ENCODE data around the gene CA4. TPM values are rescaled to one million over a fixed set of nuclear protein-coding genes. Genes with fewer than 3 reads are reported as not detected.
"Not testable (repeated sequence)": the region's sequence is repeated elsewhere in the genome, so short reads cannot be mapped to it uniquely, and the experiment has no call there.

Gene CA4
- not detected in 3 replicates for total RNA-seq

GRCh38 chr17:60149691-60150582 lies at the start of gene CA4:
CA4 (plus strand) TSS chr17:60149973; CDS start chr17:60150035, 62 bp downstream.
- TF ChIP-seq CTCF (IDR thresholded peaks at IDR 0.05; ENCODE audit: unreplicated experiment): no peak
- Mint-ChIP-seq H3K36me3 (no peaks in the 10 kb centered on the region), H3K9me3 (no peaks in the 10 kb centered on the region), H3K4me1 (peaks cover 12% of the 10 kb centered on the region), H3K27ac (no peak within 1 kb of the TSS), H3K27me3 (ENCODE audit: low read depth) (peaks cover 96% of the 10 kb centered on the region), H3K4me3 (peak within 1 kb of the TSS; percentile 61)
- no peak for DNase-seq (ENCODE audit: low spot score in 2 of 2, unreplicated experiment in 2 of 2)

GRCh38 chr17:60100577-60100976 lies 49.2 kb upstream of the CA4 start:
- not testable (repeated sequence) for H3K4me3 Mint-ChIP-seq; H3K27me3 Mint-ChIP-seq (ENCODE audit: low read depth); H3K27ac Mint-ChIP-seq; DNase-seq (ENCODE audit: low spot score in 2 of 2, unreplicated experiment in 2 of 2); H3K9me3 Mint-ChIP-seq; H3K36me3 Mint-ChIP-seq
- H3K4me1 Mint-ChIP-seq: peaks cover 17% of the 10 kb centered on the region

- DNase-seq (ENCODE audit: low spot score in 2 of 2, unreplicated experiment in 2 of 2); H3K27me3 Mint-ChIP-seq (ENCODE audit: low read depth); H3K9me3 Mint-ChIP-seq; H3K36me3 Mint-ChIP-seq; H3K27ac Mint-ChIP-seq; H3K4me3 Mint-ChIP-seq: not testable (repeated sequence)
- H3K4me1 Mint-ChIP-seq: peaks cover 17% of the 10 kb centered on the region
Measured at GRCh38 chr17:60102015-60102631, 47.6 kb upstream of the CA4 start.

GRCh38 chr17:60102632-60103096 lies 47.1 kb upstream of the CA4 start:
- Mint-ChIP-seq H3K27me3 (ENCODE audit: low read depth) (peaks cover 5% of the 10 kb centered on the region), H3K9me3 (no peaks in the 10 kb centered on the region), H3K27ac (no peak overlapping the region), H3K4me1 (peaks cover 17% of the 10 kb centered on the region), H3K4me3 (no peak overlapping the region), H3K36me3 (no peaks in the 10 kb centered on the region)
- no peak for TF ChIP-seq CTCF (IDR thresholded peaks at IDR 0.05; ENCODE audit: unreplicated experiment)
- no peak for DNase-seq (ENCODE audit: low spot score in 2 of 2, unreplicated experiment in 2 of 2)

GRCh38 chr17:60103957-60104356 lies 45.8 kb upstream of the CA4 start:
- no peak for DNase-seq (ENCODE audit: low spot score in 2 of 2, unreplicated experiment in 2 of 2)
- no peaks in the 10 kb centered on the region for H3K9me3 Mint-ChIP-seq
- peaks cover 9% of the 10 kb centered on the region for H3K4me1 Mint-ChIP-seq
- peaks cover 7% of the 10 kb centered on the region for H3K27me3 Mint-ChIP-seq (ENCODE audit: low read depth)
- no peak overlapping the region for H3K27ac Mint-ChIP-seq
- TF ChIP-seq CTCF (IDR thresholded peaks at IDR 0.05; ENCODE audit: unreplicated experiment): no peak
- H3K4me3 Mint-ChIP-seq: no peak overlapping the region
- no peaks in the 10 kb centered on the region for H3K36me3 Mint-ChIP-seq

- DNase-seq (ENCODE audit: low spot score in 2 of 2, unreplicated experiment in 2 of 2): no peak
Measured at GRCh38 chr17:60106340-60107059, 43.3 kb upstream of the CA4 start.

More at GRCh38 chr17:60106340-60107059, 43.3 kb upstream of the CA4 start:
- no peaks in the 10 kb centered on the region for H3K36me3 Mint-ChIP-seq
- no peak overlapping the region for H3K4me3 Mint-ChIP-seq
- H3K4me1 Mint-ChIP-seq: peaks cover 5% of the 10 kb centered on the region
- H3K9me3 Mint-ChIP-seq: no peaks in the 10 kb centered on the region
- TF ChIP-seq CTCF (IDR thresholded peaks at IDR 0.05; ENCODE audit: unreplicated experiment): no peak
- no peak overlapping the region for H3K27ac Mint-ChIP-seq
- peaks cover 16% of the 10 kb centered on the region for H3K27me3 Mint-ChIP-seq (ENCODE audit: low read depth)

Data from mesothelial cell of epicardium (in vitro differentiated cells).